ENCODE results near the gene TCF12.

Gene TCF12

DNA sequence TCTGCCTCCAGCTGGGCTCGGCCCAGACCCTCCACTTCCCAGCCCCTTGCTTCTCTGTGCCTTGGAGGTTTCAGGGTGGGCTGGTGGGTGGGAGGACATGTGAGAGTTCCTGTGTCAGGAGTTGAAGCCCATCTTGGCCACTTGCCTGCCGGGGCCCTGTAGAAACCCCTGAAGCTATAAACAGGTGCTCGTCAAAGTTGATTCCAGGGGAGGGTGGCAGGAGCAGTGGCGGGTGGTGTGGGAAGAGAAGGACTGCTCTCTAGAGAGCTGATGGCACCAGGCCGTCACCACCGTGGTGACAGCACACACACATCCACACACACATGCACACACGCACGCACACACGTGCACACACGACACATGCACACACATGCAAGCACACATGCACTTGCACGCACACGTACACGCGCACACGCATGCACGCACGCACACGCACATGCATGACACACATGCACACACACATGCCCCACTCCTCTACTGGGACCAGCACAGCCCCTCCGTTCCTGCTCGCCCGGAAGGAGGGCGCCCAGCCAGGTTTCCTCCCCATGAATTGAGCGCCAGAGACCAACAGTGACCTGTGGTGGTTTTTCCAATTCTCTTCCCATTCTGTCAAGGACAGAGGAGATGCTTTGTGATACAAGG lies 401.6 kb downstream of the TCF12 start:
- Histone ChIP-seq H3K14ac (ENCODE audit: low read length) (peak overlapping the region; percentile 12), H2BK15ac (ENCODE audit: low read length) (peak overlapping the region; percentile 51), H3K4ac (ENCODE audit: low read length) (no peak overlapping the region), H2BK5ac (ENCODE audit: low read length) (peak overlapping the region; percentile 32), H4K8ac (ENCODE audit: low read depth, low read length) (peak overlapping the region; percentile 33), H3K18ac (ENCODE audit: low read length) (peak overlapping the region; percentile 72), H3K79me1 (ENCODE audit: low read depth, low read length) (no peaks in the 10 kb centered on the region), H3K4me3 (ENCODE audit: low read length in 2 of 2) (peak overlapping the region in 1 of 2 donors; percentile 59), H4K91ac (ENCODE audit: low read depth, low read length, poor library complexity) (no peak overlapping the region), H3K9ac (ENCODE audit: low read depth, low read length, poor library complexity) (no peak overlapping the region), H3K36me3 (replicated peaks in 1 of 2; ENCODE audit: control insufficient read depth in 2 of 2, insufficient read depth in 2 of 2, low read length in 2 of 2) (no peaks in the 10 kb centered on the region), H2AK5ac (ENCODE audit: low read depth, low read length) (peak overlapping the region; percentile 36), H2AFZ (ENCODE audit: low read length) (peak overlapping the region; percentile 59), H3K23ac (ENCODE audit: low read depth, low read length, poor library complexity) (peak overlapping the region; percentile 45), H3K4me2 (ENCODE audit: insufficient read depth, low read length, poor library complexity, severe bottlenecking) (no peak overlapping the region), H2BK12ac (ENCODE audit: low read length) (no peak overlapping the region), H3K27ac (replicated peaks; ENCODE audit: low read length) (no peak overlapping the region), H2BK120ac (ENCODE audit: low read depth, low read length) (no peak overlapping the region), H3K4me1 (ENCODE audit: control insufficient read depth in 2 of 2, insufficient read depth in 1 of 2, low read depth in 1 of 2, low read length in 2 of 2) (peaks cover 4 to 15% of the 10 kb centered on the region in 2 donors), H3K27me3 (ENCODE audit: control insufficient read depth in 3 of 3, insufficient read depth in 3 of 3, low read depth in 1 of 3, low read length in 3 of 3) (no peaks in the 10 kb centered on the region), H3K9me3 (replicated peaks in 1 of 2; ENCODE audit: control insufficient read depth in 2 of 2, insufficient read depth in 1 of 2, low read depth in 1 of 2, low read length in 2 of 2) (peaks cover 2 to 3% of the 10 kb centered on the region in 2 donors)
- DNase-seq (ENCODE audit: low spot score), result no peak
- no CpG with 5 or more reads among the region's 23 CpGs for WGBS, 2 donors (ENCODE audit: extremely low coverage in 2 of 2, insufficient read length in 2 of 2, insufficient replicate concordance in 1 of 2)

DNA sequence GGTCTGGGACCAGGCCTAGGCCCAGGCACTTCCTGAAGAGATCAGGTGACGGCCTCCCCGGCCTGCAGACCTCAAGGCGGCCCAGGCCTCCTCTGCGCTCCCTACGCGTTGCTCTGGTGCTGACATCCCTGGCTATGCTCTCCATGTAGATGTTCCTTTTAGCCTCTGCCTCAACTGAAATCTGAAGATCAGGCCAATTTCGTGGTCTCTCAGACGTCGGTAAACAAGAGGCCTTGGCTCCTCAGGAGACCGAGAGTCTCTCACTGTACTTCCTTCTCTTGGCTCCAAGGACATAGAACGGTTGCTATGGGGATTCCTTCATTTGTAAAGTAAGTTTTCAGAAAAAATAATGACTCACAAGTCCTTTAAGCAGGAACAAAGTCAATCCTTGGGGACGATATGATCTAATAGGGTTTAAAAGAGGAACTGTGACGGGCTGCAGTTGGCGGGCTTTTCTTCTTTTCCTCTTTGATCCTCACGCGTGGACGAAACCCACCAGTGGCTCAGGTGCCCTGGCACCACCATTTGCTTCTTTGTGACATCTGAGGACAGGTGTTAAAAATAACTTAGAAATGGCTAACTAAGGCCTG lies 402.3 kb downstream of the TCF12 start:
- H3K79me1 ChIP-seq (ENCODE audit: low read depth, low read length), result no peaks in the 10 kb centered on the region
- no peak for DNase-seq (ENCODE audit: low spot score)
- no peak overlapping the region for H3K4ac ChIP-seq (ENCODE audit: low read length)
- no peak overlapping the region for H2BK15ac ChIP-seq (ENCODE audit: low read length)
- H3K36me3 ChIP-seq (replicated peaks in 1 of 2; ENCODE audit: control insufficient read depth in 2 of 2, insufficient read depth in 2 of 2, low read length in 2 of 2), result no peaks in the 10 kb centered on the region
- peaks cover 4 to 15% of the 10 kb centered on the region in 2 donors for H3K4me1 ChIP-seq (ENCODE audit: control insufficient read depth in 2 of 2, insufficient read depth in 1 of 2, low read depth in 1 of 2, low read length in 2 of 2)
- H2AK5ac ChIP-seq (ENCODE audit: low read depth, low read length), result no peak overlapping the region
- peak overlapping the region; percentile 16 for H3K18ac ChIP-seq (ENCODE audit: low read length)
- no CpG with 5 or more reads among the region's 17 CpGs for WGBS, 2 donors (ENCODE audit: extremely low coverage in 2 of 2, insufficient read length in 2 of 2, insufficient replicate concordance in 1 of 2)
- no peak overlapping the region for H2BK12ac ChIP-seq (ENCODE audit: low read length)
- H2AFZ ChIP-seq (ENCODE audit: low read length), result peak overlapping the region; percentile 59
- no peak overlapping the region for H3K4me2 ChIP-seq (ENCODE audit: insufficient read depth, low read length, poor library complexity, severe bottlenecking)
- no peak overlapping the region for H3K4me3 ChIP-seq (ENCODE audit: low read length in 2 of 2)
- H3K23ac ChIP-seq (ENCODE audit: low read depth, low read length, poor library complexity), result no peak overlapping the region
- H4K91ac ChIP-seq (ENCODE audit: low read depth, low read length, poor library complexity), result no peak overlapping the region
- H2BK120ac ChIP-seq (ENCODE audit: low read depth, low read length), result no peak overlapping the region
- H3K9me3 ChIP-seq (replicated peaks in 1 of 2; ENCODE audit: control insufficient read depth in 2 of 2, insufficient read depth in 1 of 2, low read depth in 1 of 2, low read length in 2 of 2), result no peaks in the 10 kb centered on the region
- H3K9ac ChIP-seq (ENCODE audit: low read depth, low read length, poor library complexity), result no peak overlapping the region
- H3K27me3 ChIP-seq (ENCODE audit: control insufficient read depth in 3 of 3, insufficient read depth in 3 of 3, low read depth in 1 of 3, low read length in 3 of 3), result no peaks in the 10 kb centered on the region
- no peak overlapping the region for H4K8ac ChIP-seq (ENCODE audit: low read depth, low read length)
- H3K14ac ChIP-seq (ENCODE audit: low read length), result no peak overlapping the region
- H2BK5ac ChIP-seq (ENCODE audit: low read length), result no peak overlapping the region
- no peak overlapping the region for H3K27ac ChIP-seq (replicated peaks; ENCODE audit: low read length)

- Histone ChIP-seq H4K8ac (ENCODE audit: low read depth, low read length) (no peak overlapping the region), H3K18ac (ENCODE audit: low read length) (no peak overlapping the region), H2AK5ac (ENCODE audit: low read depth, low read length) (no peak overlapping the region), H2BK120ac (ENCODE audit: low read depth, low read length) (no peak overlapping the region), H3K4me3 (ENCODE audit: low read length in 2 of 2) (no peak overlapping the region), H2AFZ (ENCODE audit: low read length) (no peak overlapping the region), H2BK12ac (ENCODE audit: low read length) (no peak overlapping the region), H3K9me3 (replicated peaks in 1 of 2; ENCODE audit: control insufficient read depth in 2 of 2, insufficient read depth in 1 of 2, low read depth in 1 of 2, low read length in 2 of 2) (no peaks in the 10 kb centered on the region), H3K14ac (ENCODE audit: low read length) (no peak overlapping the region), H3K27ac (replicated peaks; ENCODE audit: low read length) (no peak overlapping the region), H3K4me2 (ENCODE audit: insufficient read depth, low read length, poor library complexity, severe bottlenecking) (no peak overlapping the region), H3K27me3 (ENCODE audit: control insufficient read depth in 3 of 3, insufficient read depth in 3 of 3, low read depth in 1 of 3, low read length in 3 of 3) (no peaks in the 10 kb centered on the region), H2BK15ac (ENCODE audit: low read length) (no peak overlapping the region), H2BK5ac (ENCODE audit: low read length) (no peak overlapping the region), H3K4me1 (ENCODE audit: control insufficient read depth in 2 of 2, insufficient read depth in 1 of 2, low read depth in 1 of 2, low read length in 2 of 2) (peaks cover 4 to 15% of the 10 kb centered on the region in 2 donors), H3K4ac (ENCODE audit: low read length) (no peak overlapping the region), H4K91ac (ENCODE audit: low read depth, low read length, poor library complexity) (no peak overlapping the region), H3K9ac (ENCODE audit: low read depth, low read length, poor library complexity) (no peak overlapping the region), H3K79me1 (ENCODE audit: low read depth, low read length) (no peaks in the 10 kb centered on the region), H3K36me3 (replicated peaks in 1 of 2; ENCODE audit: control insufficient read depth in 2 of 2, insufficient read depth in 2 of 2, low read length in 2 of 2) (no peaks in the 10 kb centered on the region), H3K23ac (ENCODE audit: low read depth, low read length, poor library complexity) (no peak overlapping the region)
- no peak for DNase-seq (ENCODE audit: low spot score)
- WGBS, 2 donors (ENCODE audit: extremely low coverage in 2 of 2, insufficient read length in 2 of 2, insufficient replicate concordance in 1 of 2), result no CpG with 5 or more reads among the region's 3 CpGs
Measured at GRCh38 chr15:57321485-57321884, 403.0 kb downstream of the TCF12 start.

DNA sequence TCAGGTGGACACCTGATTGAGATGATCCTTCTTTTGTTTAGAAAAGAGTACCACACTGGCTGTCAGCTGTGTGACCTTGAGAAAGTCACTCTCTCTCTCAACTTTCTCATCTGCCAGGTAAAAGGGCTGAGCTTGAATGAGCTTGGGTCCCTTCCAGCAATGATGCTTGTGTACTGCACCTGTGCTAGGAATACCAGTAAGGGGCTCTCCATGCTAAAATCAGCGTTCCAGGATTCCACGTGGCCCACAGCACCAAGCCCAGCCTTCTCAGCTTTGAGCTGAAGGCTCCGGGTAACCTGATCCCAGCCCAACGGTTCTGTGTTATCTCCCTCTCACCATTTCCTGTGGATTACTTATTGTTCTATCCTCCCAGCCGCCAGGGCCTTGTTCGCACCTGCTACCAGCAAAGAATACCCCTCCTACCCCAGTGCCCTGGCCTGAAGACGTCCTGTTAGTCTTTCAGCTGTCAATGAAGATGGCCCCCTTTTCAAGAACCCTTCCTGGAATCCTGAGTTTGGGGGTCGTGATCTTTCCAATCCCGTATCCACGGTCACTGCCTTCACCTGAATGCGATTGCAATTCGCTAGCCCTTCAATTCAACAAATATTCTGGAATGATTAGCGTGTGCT lies 403.6 kb downstream of the TCF12 start:
- Histone ChIP-seq H3K4me1 (ENCODE audit: control insufficient read depth in 2 of 2, insufficient read depth in 1 of 2, low read depth in 1 of 2, low read length in 2 of 2) (peaks cover 4 to 16% of the 10 kb centered on the region in 2 donors), H3K4me3 (ENCODE audit: low read length in 2 of 2) (no peak overlapping the region), H2AFZ (ENCODE audit: low read length) (peak overlapping the region; percentile 3), H3K27ac (replicated peaks; ENCODE audit: low read length) (no peak overlapping the region), H3K4ac (ENCODE audit: low read length) (no peak overlapping the region), H3K4me2 (ENCODE audit: insufficient read depth, low read length, poor library complexity, severe bottlenecking) (no peak overlapping the region), H3K79me1 (ENCODE audit: low read depth, low read length) (no peaks in the 10 kb centered on the region), H3K36me3 (replicated peaks in 1 of 2; ENCODE audit: control insufficient read depth in 2 of 2, insufficient read depth in 2 of 2, low read length in 2 of 2) (no peaks in the 10 kb centered on the region), H3K27me3 (ENCODE audit: control insufficient read depth in 3 of 3, insufficient read depth in 3 of 3, low read depth in 1 of 3, low read length in 3 of 3) (no peaks in the 10 kb centered on the region), H2BK120ac (ENCODE audit: low read depth, low read length) (no peak overlapping the region), H2BK5ac (ENCODE audit: low read length) (no peak overlapping the region), H3K14ac (ENCODE audit: low read length) (no peak overlapping the region), H2BK15ac (ENCODE audit: low read length) (no peak overlapping the region), H3K23ac (ENCODE audit: low read depth, low read length, poor library complexity) (no peak overlapping the region), H4K91ac (ENCODE audit: low read depth, low read length, poor library complexity) (no peak overlapping the region), H4K8ac (ENCODE audit: low read depth, low read length) (no peak overlapping the region), H3K9me3 (replicated peaks in 1 of 2; ENCODE audit: control insufficient read depth in 2 of 2, insufficient read depth in 1 of 2, low read depth in 1 of 2, low read length in 2 of 2) (no peaks in the 10 kb centered on the region), H3K9ac (ENCODE audit: low read depth, low read length, poor library complexity) (no peak overlapping the region), H2BK12ac (ENCODE audit: low read length) (no peak overlapping the region), H2AK5ac (ENCODE audit: low read depth, low read length) (peak overlapping the region; percentile 91), H3K18ac (ENCODE audit: low read length) (no peak overlapping the region)
- WGBS, 2 donors (ENCODE audit: extremely low coverage in 2 of 2, insufficient read length in 2 of 2, insufficient replicate concordance in 1 of 2), result no CpG with 5 or more reads among the region's 13 CpGs
- DNase-seq (ENCODE audit: low spot score), result no peak

All from neuronal stem cell (in vitro differentiated cells).